IPS-20b (cell line): ENCODE results near the gene ANP32A.
A peak's percentile ranks its signal among the peaks of the same experiment; 100 is the strongest.

Experiments used
- H3K27ac ChIP-seq: one replicate; pipeline ENCODE4 v1.5.1; 2013; ENCODE audit warnings: low read length
- H3K27me3 ChIP-seq: 2 replicates; pipeline ENCODE4 v1.6.1; 2013; ENCODE audit warnings: mild to moderate bottlenecking, low read length, inconsistent platforms; ENCODE audit not compliant: insufficient read depth
- H3K36me3 ChIP-seq: 2 replicates; pipeline ENCODE4 v1.6.1; 2013; ENCODE audit warnings: low read depth, mild to moderate bottlenecking, inconsistent platforms, low read length, moderate library complexity; ENCODE audit not compliant: insufficient read depth
- H3K4me1 ChIP-seq: 2 replicates; pipeline ENCODE4 v1.6.1; 2013; ENCODE audit warnings: mild to moderate bottlenecking, control low read depth, inconsistent platforms, low read length, moderate library complexity; ENCODE audit not compliant: insufficient read depth
- H3K4me3 ChIP-seq: 2 replicates; pipeline ENCODE4 v1.5.1; 2013; ENCODE audit warnings: mild to moderate bottlenecking, low read length, inconsistent platforms
- H3K9ac ChIP-seq: 2 replicates; pipeline ENCODE4 v1.6.1; 2013; ENCODE audit warnings: low read depth, mild to moderate bottlenecking, inconsistent platforms, low read length, moderate library complexity
- H3K9me3 ChIP-seq: 2 replicates; pipeline ENCODE4 v1.6.1; 2013; ENCODE audit warnings: mild to moderate bottlenecking, low read depth, low read length, inconsistent platforms; ENCODE audit not compliant: insufficient read depth

ANP32A gene

DNA sequence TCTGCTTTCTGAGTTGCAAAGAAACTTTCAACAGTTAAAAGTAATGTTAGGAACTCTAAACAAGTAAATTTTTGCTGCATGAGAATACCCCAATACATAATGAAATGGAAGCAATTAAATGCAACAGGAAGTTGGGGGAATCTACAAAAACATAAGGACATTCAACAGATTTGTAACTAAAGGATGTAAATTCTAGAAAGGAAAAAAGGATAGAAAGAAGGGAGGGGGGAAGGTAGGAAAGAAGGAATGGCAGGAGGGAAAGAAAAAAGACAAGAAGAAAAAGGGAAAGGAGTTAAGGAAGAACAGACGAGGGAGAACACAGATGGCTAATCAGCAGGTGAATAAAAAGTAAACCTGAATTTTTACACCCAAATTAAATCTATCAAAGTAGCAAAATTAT lies 22.3 kb upstream of the ANP32A start:
- Histone ChIP-seq H3K27ac (no peak overlapping the region), H3K4me3 (no peak overlapping the region; the same call in 1 of the 2 replicates), H3K9me3 (peaks cover under 1% of the 10 kb centered on the region), H3K9ac (no peak overlapping the region), H3K27me3 (peaks cover 33% of the 10 kb centered on the region), H3K36me3 (no peaks in the 10 kb centered on the region), H3K4me1 (peaks cover 4% of the 10 kb centered on the region; the same call in 1 of the 2 replicates)

- no peaks in the 10 kb centered on the region for H3K36me3 ChIP-seq
- H3K4me3 ChIP-seq: no peak overlapping the region
- no peak overlapping the region for H3K9ac ChIP-seq
- H3K4me1 ChIP-seq: no peaks in the 10 kb centered on the region
- H3K9me3 ChIP-seq: peaks cover 13% of the 10 kb centered on the region
- no peak overlapping the region for H3K27ac ChIP-seq
- H3K27me3 ChIP-seq: peaks cover 12% of the 10 kb centered on the region
Measured at GRCh38 chr15:68834346-68834745, 13.7 kb upstream of the ANP32A start.

GRCh38 chr15:68833700-68834331 lies 13.1 kb upstream of the ANP32A start:
- no peak overlapping the region for H3K4me3 ChIP-seq
- peaks cover 16% of the 10 kb centered on the region for H3K27me3 ChIP-seq
- H3K9me3 ChIP-seq: peaks cover 13% of the 10 kb centered on the region
- H3K36me3 ChIP-seq: no peaks in the 10 kb centered on the region
- H3K9ac ChIP-seq: no peak overlapping the region
- H3K4me1 ChIP-seq: no peaks in the 10 kb centered on the region
- no peak overlapping the region for H3K27ac ChIP-seq

GRCh38 chr15:68830141-68830785 lies 9.6 kb upstream of the ANP32A start:
- Histone ChIP-seq H3K4me1 (no peaks in the 10 kb centered on the region), H3K27me3 (peaks cover 48% of the 10 kb centered on the region), H3K36me3 (no peaks in the 10 kb centered on the region), H3K9ac (no peak overlapping the region), H3K27ac (no peak overlapping the region), H3K4me3 (no peak overlapping the region), H3K9me3 (peaks cover under 1% of the 10 kb centered on the region; the same call in 1 of the 2 replicates)

DNA sequence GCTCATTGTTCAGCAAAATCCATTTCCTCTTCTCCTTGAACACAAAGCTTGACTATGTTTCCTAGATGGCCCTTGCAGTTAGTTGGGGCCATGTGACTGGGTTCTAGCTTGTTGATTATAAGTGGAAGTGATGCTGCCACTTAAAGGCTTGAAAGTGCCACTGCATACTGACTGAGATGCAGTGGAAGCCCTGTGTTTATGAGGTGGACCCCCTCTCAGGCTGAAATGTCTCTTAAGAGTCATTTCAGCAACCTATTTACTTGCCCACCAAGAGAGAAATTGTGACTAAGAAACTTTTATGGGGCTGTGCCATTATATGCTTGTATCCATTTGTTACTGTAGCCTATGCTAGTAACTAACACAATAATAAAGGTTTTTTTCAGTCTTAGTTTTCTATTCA lies 8.4 kb upstream of the ANP32A start:
- Histone ChIP-seq H3K4me1 (no peaks in the 10 kb centered on the region), H3K9ac (no peak overlapping the region), H3K4me3 (no peak overlapping the region), H3K9me3 (no peaks in the 10 kb centered on the region), H3K36me3 (no peaks in the 10 kb centered on the region), H3K27ac (no peak overlapping the region), H3K27me3 (peaks cover 57% of the 10 kb centered on the region)

DNA sequence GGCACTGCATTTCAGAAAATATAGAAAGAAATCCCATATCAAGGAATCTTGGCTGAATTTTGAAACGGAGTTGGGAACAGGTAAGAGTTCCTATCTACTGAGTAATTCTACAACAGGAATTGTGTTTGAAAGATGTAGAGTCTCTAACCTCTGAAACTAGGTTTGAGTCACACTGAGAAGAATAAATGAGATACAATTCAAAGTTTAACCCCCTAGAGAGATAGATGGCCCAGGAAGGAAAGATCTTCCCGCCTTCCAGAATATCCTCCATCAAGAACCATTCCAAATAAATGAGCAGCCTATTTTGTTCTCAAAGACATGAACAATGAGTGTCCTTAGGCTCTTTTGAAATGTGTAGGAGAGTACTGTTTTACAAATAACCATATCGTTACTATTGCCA lies 2.9 kb upstream of the ANP32A start:
- no peak overlapping the region for H3K27ac ChIP-seq

GRCh38 chr15:68822818-68823217 lies 2.1 kb upstream of the ANP32A start:
- H3K27ac ChIP-seq: no peak overlapping the region
- H3K4me3 ChIP-seq: peak overlapping the region; percentile 39; the same call in 1 of the 2 replicates
- peaks cover 61% of the 10 kb centered on the region for H3K27me3 ChIP-seq
- H3K9ac ChIP-seq: no peak overlapping the region
- H3K4me1 ChIP-seq: peaks cover 16% of the 10 kb centered on the region
- H3K36me3 ChIP-seq: no peaks in the 10 kb centered on the region
- H3K9me3 ChIP-seq: no peaks in the 10 kb centered on the region

More for the DNA sequence above, 2.9 kb upstream of the ANP32A start:
- Histone ChIP-seq H3K27me3 (peaks cover 66% of the 10 kb centered on the region), H3K4me1 (peaks cover 16% of the 10 kb centered on the region), H3K9me3 (no peaks in the 10 kb centered on the region), H3K36me3 (no peaks in the 10 kb centered on the region), H3K4me3 (no peak overlapping the region), H3K9ac (no peak overlapping the region)

DNA sequence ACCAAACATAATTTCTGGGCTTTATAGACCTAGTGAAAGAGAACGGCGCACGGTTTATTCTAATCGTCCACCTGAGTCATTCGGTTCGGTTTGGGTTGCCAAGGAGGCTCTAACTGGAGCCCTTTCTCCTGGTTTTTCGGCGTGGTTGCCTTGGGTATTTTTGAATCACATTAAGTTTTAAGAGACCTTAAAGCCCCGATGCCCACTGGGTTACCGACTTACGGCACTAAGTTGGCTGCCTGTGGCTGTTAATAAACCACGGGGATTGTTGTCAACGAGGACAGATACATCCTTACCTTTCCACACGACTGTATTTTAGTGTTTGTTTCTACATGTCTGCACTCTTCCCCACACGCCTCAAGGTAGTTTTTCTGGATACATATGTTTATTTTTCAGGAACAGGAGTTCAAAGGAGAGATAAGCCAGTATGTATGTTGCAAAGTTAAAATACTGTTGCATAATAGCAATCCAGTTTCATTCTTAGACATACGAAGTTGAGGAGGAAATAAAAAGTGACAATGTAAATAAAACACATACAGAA lies 1.2 kb upstream of the ANP32A start:
- Histone ChIP-seq H3K9me3 (no peaks in the 10 kb centered on the region), H3K4me1 (peaks cover 19% of the 10 kb centered on the region), H3K4me3 (peak overlapping the region; percentile 99), H3K27ac (no peak overlapping the region), H3K9ac (peak overlapping the region; percentile 52; the same call in 1 of the 2 replicates), H3K36me3 (no peaks in the 10 kb centered on the region), H3K27me3 (peaks cover 54% of the 10 kb centered on the region)

DNA sequence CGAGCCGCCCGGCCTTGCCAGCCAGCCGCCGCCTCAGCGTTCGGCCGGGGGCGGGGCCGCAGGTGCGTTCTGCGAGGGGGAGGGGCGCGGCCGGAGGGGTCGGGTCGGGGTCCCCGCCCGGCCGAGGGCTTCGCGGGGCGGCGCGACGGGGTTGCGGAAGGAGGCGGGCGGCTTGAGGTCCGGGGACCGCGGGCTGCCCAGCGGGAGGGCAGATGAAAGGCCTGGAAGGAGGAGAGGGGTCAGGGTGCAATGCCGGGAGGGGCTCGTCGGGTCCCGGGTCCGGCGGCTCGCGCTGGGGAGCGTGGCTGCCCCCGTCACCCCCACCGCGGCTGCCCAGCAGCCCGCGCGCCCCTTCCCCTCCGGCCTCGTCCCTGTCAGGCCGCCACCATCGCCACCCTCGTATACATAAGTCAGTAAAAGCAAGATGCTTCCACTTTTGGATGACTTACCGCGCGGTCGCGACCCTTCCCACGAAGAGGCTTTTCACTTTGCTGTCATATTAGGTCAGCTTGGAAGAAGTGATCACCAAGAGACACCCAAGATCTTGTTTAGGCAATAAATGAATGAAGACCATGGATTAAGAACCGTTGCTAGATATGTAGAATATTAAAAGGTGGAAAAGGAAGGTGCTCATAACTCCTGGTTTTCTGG lies 620 bp upstream of the ANP32A start:
- H3K27ac ChIP-seq: no peak overlapping the region
- peak overlapping the region; percentile 99 for H3K4me3 ChIP-seq
- peaks cover 3% of the 10 kb centered on the region; the same call in 1 of the 2 replicates for H3K36me3 ChIP-seq
- peaks cover 50% of the 10 kb centered on the region for H3K27me3 ChIP-seq
- no peaks in the 10 kb centered on the region for H3K9me3 ChIP-seq
- peaks cover 25% of the 10 kb centered on the region for H3K4me1 ChIP-seq
- peak overlapping the region; percentile 52; the same call in 1 of the 2 replicates for H3K9ac ChIP-seq

- Histone ChIP-seq H3K9ac (peak overlapping the region; percentile 99), H3K36me3 (peaks cover 12% of the 10 kb centered on the region; the same call in 1 of the 2 replicates), H3K4me3 (peak overlapping the region; percentile 99), H3K4me1 (peaks cover 31% of the 10 kb centered on the region), H3K27ac (peak overlapping the region; percentile 66), H3K27me3 (peaks cover 38% of the 10 kb centered on the region), H3K9me3 (no peaks in the 10 kb centered on the region)
Measured at GRCh38 chr15:68819495-68820294, 1.0 kb downstream of the ANP32A start.
